GM20000 (cell line): ENCODE measurements around the gene GPR180.
"Not testable (repeated sequence)": the region's sequence is repeated elsewhere in the genome, so short reads cannot be mapped to it uniquely, and the experiment has no call there.

Experiments used
- DNase-seq: peaks from one replicate; pipeline ENCODE4 v3.0.0; 2012; ENCODE audit warnings: low spot score
- CTCF ChIP-seq: IDR thresholded peaks from 2 replicates; pipeline ENCODE4 v1.5.1; 2012; ENCODE audit warnings: mild to moderate bottlenecking, control low read depth; ENCODE audit errors: extremely low read depth, missing control alignments

GPR180 gene

GRCh38 chr13:94623316-94623715 is 21.7 kb downstream of the GPR180 start:
- DNase-seq, result no peak
- TF ChIP-seq CTCF, result no peak

- DNase-seq, result no peak
- no peak for TF ChIP-seq CTCF
Observed at GRCh38 chr13:94630858-94631257, 29.2 kb downstream of the GPR180 start.

- no peak for TF ChIP-seq CTCF
- DNase-seq, result no peak
Observed at GRCh38 chr13:94632226-94632980, 30.7 kb downstream of the GPR180 start.

- DNase-seq, result not testable (repeated sequence)
Observed at GRCh38 chr13:94636096-94636495, 34.4 kb downstream of the GPR180 start.

GRCh38 chr13:94636942-94637578 is 35.4 kb downstream of the GPR180 start:
- TF ChIP-seq CTCF, result no peak

GRCh38 chr13:94637677-94638076 is 36.0 kb downstream of the GPR180 start:
- not testable (repeated sequence) for DNase-seq

More at GRCh38 chr13:94636942-94637578, 35.4 kb downstream of the GPR180 start:
- DNase-seq, result no peak

GRCh38 chr13:94640721-94641120 is 39.1 kb downstream of the GPR180 start:
- DNase-seq, result no peak
- TF ChIP-seq CTCF, result no peak

GRCh38 chr13:94641409-94641941 is 39.8 kb downstream of the GPR180 start:
- no peak for DNase-seq
- TF ChIP-seq CTCF, result no peak
